Calu3 (cell line): ENCODE results near the gene SLC41A3. TPM values are rescaled to one million over a fixed set of nuclear protein-coding genes. Genes with fewer than 3 reads are reported as not detected.
A peak's percentile ranks its signal among the peaks of the same experiment; 100 is the strongest.

ENCODE experiments used
- BruUV-seq: library from RNA; stranded (reverse); fragments of 400-500 nt; replicated peaks from 2 replicates; lab custom pipeline; 2021; lab: Mats Ljungman, UMichigan
- CTCF ChIA-PET: fragments of 300-600 bp; sonication (Branson Sonifier 250); formaldehyde crosslinking; loops from one replicate; lab custom pipeline; 2022; ENCODE audit warnings: antibody characterized with exemption; lab: Charles Lee
- DNase-seq: peaks from one replicate; pipeline ENCODE4 v3.0.0; 2022
- H3K27ac Mint-ChIP-seq: one replicate; pipeline ENCODE4 v1.8.0; 2022; ENCODE audit warnings: mixed read lengths; ENCODE audit not compliant: unreplicated experiment
- H3K27me3 Mint-ChIP-seq: one replicate; pipeline ENCODE4 v1.8.0; 2022; ENCODE audit warnings: mixed read lengths; ENCODE audit not compliant: unreplicated experiment
- H3K36me3 Mint-ChIP-seq: one replicate; pipeline ENCODE4 v1.8.0; 2022; ENCODE audit warnings: mild to moderate bottlenecking, moderate library complexity, mixed read lengths; ENCODE audit not compliant: insufficient read depth, unreplicated experiment
- H3K4me1 Mint-ChIP-seq: one replicate; pipeline ENCODE4 v1.8.0; 2022; ENCODE audit warnings: mild to moderate bottlenecking, low read depth, mixed read lengths; ENCODE audit not compliant: unreplicated experiment
- H3K4me3 Mint-ChIP-seq: one replicate; pipeline ENCODE4 v1.8.0; 2022; ENCODE audit warnings: mild to moderate bottlenecking, low read depth, moderate library complexity, mixed read lengths; ENCODE audit not compliant: unreplicated experiment
- H3K9me3 Mint-ChIP-seq: one replicate; pipeline ENCODE4 v1.8.0; 2022; ENCODE audit warnings: low read depth, mixed read lengths; ENCODE audit not compliant: unreplicated experiment
- intact Hi-C: fragments of 100-400 bp; cut with micrococcal nuclease; formaldehyde crosslinking; loops from one replicate; pipeline ENCODE4 v1.10.0; 2022; ENCODE audit not compliant: unreplicated experiment
- total RNA-seq: library from RNA; stranded (reverse); gene quantifications from 2 replicates; pipeline ENCODE4 v1.2.3, GENCODE V29; 2022
- TF ChIP-seq, protein P1 (sequence below): fragments of 200-600 bp; IDR thresholded peaks from one replicate; pipeline ENCODE4 v1.8.0; 2022; ENCODE audit warnings: antibody characterized with exemption; ENCODE audit not compliant: unreplicated experiment

Gene SLC41A3
- total RNA-seq, 1 experiment from 2014 or later, result 101 TPM

DNA sequence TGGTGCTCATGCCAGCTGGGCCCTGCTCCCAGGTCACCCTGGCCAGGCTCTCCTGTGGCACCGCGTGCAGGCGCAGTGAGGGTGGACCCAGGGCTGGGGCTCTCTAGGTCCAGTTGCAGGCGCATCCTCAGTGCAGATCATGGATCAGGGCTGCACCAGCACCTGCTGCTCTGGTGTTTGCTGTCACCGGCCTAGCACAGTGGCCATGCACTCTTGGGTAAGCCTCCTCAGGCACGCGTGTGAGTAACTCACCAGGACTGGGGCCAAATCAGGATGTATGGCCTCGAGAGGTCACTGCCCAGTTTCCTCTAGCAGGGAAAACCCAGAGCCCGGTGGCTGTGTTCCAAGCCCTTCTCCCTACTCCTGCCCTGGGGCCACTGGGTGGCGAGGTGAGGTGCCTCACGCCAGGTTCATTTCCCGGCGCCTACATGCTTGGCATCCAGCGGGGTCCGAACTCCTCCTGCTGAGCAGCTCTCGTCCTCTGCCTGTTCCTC is 45.5 kb upstream of the SLC41A3 start:
- BruUV-seq, result no TSS peak
- Mint-ChIP-seq H3K36me3 (peaks cover 9% of the 10 kb centered on the region), H3K27me3 (peaks cover 9% of the 10 kb centered on the region), H3K4me1 (peaks cover 15% of the 10 kb centered on the region), H3K4me3 (peak overlapping the region; percentile 62), H3K27ac (peak overlapping the region; percentile 63), H3K9me3 (no peaks in the 10 kb centered on the region)
- intact Hi-C loops, result loop anchor here (10.0 kb wide), 1 partner anchor 205 kb away; no protein-coding TSS in a partner anchor
- CTCF ChIA-PET, result interaction anchor here (0.5 to 1.0 kb wide), 3 partner anchors 12 to 79 kb away, joined by 3 to 6 read pairs (median 3); no protein-coding TSS in a partner anchor
- DNase-seq, result peak; percentile 86
- TF ChIP-seq, protein P1, sequence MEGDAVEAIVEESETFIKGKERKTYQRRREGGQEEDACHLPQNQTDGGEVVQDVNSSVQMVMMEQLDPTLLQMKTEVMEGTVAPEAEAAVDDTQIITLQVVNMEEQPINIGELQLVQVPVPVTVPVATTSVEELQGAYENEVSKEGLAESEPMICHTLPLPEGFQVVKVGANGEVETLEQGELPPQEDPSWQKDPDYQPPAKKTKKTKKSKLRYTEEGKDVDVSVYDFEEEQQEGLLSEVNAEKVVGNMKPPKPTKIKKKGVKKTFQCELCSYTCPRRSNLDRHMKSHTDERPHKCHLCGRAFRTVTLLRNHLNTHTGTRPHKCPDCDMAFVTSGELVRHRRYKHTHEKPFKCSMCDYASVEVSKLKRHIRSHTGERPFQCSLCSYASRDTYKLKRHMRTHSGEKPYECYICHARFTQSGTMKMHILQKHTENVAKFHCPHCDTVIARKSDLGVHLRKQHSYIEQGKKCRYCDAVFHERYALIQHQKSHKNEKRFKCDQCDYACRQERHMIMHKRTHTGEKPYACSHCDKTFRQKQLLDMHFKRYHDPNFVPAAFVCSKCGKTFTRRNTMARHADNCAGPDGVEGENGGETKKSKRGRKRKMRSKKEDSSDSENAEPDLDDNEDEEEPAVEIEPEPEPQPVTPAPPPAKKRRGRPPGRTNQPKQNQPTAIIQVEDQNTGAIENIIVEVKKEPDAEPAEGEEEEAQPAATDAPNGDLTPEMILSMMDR, result no peak

DNA sequence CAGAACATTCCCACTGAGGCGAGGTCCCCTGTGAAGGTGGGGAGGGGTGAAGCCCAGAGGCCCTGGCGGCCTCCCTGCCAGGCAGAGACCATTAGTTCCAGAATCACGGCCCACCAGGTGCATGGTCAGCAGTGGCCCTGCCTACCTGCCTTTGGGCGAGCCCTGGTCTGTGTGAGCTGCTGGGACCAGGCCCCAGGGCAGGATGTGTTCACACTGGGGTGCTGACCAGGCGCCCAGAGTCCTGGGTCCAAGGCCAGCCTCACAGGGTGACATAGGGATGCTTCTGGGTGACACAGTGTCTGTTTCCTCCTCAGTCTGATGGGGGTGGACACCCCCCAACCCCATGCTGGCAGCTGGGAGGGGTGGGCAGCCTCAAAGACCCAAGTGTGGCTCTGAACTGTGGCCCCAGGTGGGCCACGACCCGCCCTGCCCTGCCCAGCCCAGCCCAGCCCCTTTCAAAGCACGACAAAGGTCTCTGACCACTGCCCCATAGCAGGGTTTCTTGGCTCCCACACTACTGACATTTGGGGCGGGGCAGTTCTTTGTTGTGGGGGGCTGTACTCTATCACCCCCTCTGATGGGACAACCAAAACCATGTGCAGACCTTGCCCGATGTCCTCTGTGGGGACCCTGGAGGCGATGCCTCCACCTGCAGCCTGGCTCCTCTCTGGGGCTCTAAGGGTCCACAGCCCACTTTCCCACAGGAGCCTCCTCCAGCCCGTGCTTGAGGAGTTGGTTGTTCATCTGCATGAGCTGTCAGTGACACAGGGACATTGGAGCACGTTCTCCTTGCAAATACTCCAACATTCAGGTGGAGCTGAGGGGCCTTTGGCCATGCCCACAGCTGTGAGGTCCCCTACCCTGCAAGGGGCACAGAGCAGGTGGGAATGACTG is 44.8 kb upstream of the SLC41A3 start:
- no peak for DNase-seq
- H3K36me3 Mint-ChIP-seq, result peaks cover 9% of the 10 kb centered on the region
- peaks cover 15% of the 10 kb centered on the region for H3K4me1 Mint-ChIP-seq
- H3K9me3 Mint-ChIP-seq, result no peaks in the 10 kb centered on the region
- peaks cover 9% of the 10 kb centered on the region for H3K27me3 Mint-ChIP-seq
- intact Hi-C loops, result loop anchor here (10.0 kb wide), 1 partner anchor 204 kb away; no protein-coding TSS in a partner anchor
- no TSS peak for BruUV-seq
- H3K27ac Mint-ChIP-seq, result no peak overlapping the region
- CTCF ChIA-PET, result no interaction called here
- no peak overlapping the region for H3K4me3 Mint-ChIP-seq
- TF ChIP-seq, protein P1, result no peak

DNA sequence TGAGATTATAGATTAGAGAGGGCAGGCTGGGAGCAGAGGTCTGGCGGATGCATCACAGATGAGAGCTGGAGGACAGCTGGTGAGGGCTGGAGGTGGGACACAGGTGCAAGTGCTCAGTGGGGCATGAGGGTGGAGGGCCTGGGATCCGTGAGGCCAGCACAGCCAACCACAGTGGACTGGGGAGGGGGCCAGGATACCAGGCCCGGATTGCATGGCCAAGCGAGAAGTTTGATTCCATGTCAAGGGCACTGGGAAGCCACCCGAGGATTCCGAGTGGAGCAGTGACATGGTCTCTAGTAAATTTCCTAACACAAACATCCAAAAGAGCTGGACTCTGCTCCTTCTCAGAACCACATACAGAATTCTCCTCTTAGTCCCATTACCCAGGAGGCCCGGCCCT is 44.0 kb upstream of the SLC41A3 start:
- no peak overlapping the region for H3K27ac Mint-ChIP-seq
- CTCF ChIA-PET, result interaction anchor here (0.7 kb wide), 1 partner anchor 125 kb away, joined by 3 read pairs; no protein-coding TSS in a partner anchor
- H3K27me3 Mint-ChIP-seq, result peaks cover 4% of the 10 kb centered on the region
- no peak for DNase-seq
- no peaks in the 10 kb centered on the region for H3K9me3 Mint-ChIP-seq
- TF ChIP-seq, protein P1, result no peak
- intact Hi-C loops, result loop anchor here (10.0 kb wide), 1 partner anchor 203 kb away; no protein-coding TSS in a partner anchor
- H3K36me3 Mint-ChIP-seq, result peaks cover 9% of the 10 kb centered on the region
- H3K4me1 Mint-ChIP-seq, result peaks cover 15% of the 10 kb centered on the region
- BruUV-seq, result no TSS peak
- no peak overlapping the region for H3K4me3 Mint-ChIP-seq

DNA sequence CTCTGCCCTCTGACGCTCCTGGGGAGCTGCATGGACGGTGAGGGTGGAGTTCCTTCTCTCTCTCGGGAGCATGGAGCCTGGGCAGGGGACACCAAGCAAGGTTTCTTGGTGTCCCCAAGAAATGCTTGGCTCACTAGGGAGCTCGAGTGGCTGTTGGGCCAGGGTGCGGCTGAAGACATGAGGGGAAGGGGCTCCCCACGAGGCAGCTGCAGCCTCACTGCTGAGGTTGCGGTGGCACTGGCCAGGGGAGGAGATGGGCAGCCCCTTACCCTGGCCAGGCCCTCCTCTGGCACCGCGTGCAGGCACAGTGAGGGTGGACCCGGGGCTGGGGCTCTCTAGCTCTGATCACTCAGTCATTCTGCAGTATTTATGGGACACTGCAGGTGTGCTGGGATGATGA is 43.5 kb upstream of the SLC41A3 start:
- DNase-seq, result no peak
- no peak overlapping the region for H3K27ac Mint-ChIP-seq
- TF ChIP-seq, protein P1, result no peak
- no TSS peak for BruUV-seq
- intact Hi-C loops, result loop anchor here (10.0 kb wide), 1 partner anchor 203 kb away; no protein-coding TSS in a partner anchor
- CTCF ChIA-PET, result interaction anchor here (0.7 kb wide), 1 partner anchor 124 kb away, joined by 3 read pairs; no protein-coding TSS in a partner anchor
- H3K36me3 Mint-ChIP-seq, result peaks cover 9% of the 10 kb centered on the region
- peaks cover 15% of the 10 kb centered on the region for H3K4me1 Mint-ChIP-seq
- no peaks in the 10 kb centered on the region for H3K9me3 Mint-ChIP-seq
- H3K4me3 Mint-ChIP-seq, result no peak overlapping the region
- H3K27me3 Mint-ChIP-seq, result no peaks in the 10 kb centered on the region
